ENCODE results near the gene HOOK1.

Gene HOOK1

DNA sequence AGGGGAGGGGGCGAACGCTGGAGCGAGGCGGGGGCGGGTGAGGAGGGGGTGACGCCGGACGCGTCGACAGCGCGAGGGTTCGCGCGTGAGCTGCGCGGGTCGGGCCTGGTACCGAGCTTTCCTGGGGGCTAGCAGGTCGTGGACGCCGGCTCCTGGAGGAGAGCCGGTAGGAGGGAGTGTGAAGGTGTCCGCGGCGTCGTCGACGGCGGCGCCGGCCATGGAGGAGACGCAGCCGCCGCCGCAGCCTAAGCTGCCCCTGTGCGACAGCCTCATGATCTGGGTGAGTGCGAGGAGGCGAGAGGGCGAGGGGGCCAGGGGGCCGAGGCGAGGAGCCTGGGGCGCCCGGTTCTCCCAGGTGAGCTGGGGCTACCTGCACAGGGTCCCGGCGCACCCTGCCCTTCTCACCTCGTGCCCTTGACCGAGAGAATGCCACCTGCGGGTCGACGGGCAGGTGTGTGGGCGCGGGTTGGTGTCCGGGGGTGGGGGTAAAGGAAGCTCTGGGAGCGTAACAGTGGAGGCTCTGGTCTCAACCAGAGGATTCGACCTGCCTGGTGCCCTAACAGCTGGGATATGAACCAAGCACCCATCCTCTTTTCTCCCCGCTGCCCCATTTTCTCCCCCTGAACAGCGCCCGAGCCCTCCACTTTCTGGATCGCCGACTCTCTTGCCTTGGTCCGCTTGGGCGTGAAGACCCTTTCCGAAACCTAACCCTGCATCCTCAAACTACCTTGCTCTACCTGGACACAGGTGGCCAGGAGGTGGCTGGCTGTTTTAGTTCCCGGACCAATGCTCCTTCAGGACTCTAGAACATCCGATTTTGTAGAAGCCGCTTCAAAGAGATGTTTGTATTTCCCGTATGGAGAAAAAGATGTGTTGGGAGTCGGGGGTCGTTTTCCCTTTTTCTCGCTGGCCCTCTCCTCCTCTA is at the start of gene HOOK1:
TSS of gene HOOK1 (plus strand) at position 49 of the 925 bp plus-strand sequence. CDS start at position 218, 169 bp downstream.
- DNase-seq = no peak

- DNase-seq = no peak
Observed at GRCh38 chr1:59765011-59765730, 49.6 kb upstream of the HOOK1 start.

- no peak for DNase-seq
Observed at GRCh38 chr1:59766227-59766855, 48.4 kb upstream of the HOOK1 start.

DNA sequence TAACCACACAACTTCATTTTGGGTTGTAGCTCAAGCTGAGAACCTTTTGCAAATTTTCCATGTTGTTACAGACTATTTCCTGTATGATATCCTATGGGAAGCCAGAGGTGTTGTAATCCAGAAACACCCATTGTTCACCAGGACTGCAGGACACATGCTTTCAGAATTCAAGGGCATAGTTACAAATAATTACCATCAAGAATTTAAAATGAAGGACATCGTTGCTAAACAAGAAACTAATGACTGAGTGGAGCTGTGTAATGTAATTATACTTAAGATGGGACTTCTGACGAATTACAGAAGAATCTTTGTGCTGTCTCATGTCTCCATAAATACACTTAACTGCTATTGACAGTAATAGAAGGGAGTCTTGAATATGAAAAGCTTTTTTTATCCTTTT is 47.6 kb upstream of the HOOK1 start:
- DNase-seq = no peak

DNA sequence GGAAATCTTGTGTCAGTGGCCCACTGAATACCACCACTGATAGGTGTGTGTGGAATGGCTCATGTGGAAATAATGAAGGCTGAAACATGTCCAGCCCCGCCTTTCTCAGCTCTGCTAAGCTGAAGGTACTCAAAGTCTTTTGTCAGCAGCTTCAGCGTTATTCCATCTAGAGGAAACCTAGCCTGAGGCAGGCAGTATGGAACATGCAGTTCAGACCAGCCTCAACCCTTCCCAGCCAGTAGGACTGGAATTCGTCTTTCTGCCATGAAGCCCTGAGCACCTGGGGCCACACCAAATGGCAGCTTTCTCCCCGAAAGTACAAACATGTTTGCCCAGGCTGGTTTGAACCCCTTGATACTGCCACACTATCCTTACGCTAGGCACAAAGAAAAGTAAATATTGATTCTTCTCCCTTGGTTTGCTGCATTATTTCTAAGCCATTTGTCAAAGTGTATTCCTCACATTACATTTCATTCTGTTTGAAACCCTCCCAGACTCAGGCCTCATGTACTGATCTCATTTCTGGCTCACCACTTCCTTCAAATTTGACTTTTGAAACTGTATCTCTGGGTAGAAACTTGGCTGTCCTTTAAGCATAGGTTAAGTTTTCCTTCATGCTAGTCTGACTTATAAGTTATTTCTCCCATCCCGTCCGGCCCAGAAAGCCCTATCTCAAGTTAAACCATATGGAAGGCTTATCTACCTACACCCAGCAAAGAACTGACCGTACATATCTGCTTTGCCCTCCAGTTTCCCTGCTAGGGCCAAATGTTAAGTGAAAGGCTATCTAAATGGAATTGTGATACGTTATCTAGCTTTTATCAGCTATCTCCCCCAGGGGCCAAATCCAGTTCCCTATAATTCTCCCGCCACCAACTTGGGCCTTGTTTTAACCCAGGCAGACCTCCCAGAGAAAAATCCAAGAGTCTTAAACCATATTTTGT is 45.7 kb upstream of the HOOK1 start:
- no peak for DNase-seq

DNA sequence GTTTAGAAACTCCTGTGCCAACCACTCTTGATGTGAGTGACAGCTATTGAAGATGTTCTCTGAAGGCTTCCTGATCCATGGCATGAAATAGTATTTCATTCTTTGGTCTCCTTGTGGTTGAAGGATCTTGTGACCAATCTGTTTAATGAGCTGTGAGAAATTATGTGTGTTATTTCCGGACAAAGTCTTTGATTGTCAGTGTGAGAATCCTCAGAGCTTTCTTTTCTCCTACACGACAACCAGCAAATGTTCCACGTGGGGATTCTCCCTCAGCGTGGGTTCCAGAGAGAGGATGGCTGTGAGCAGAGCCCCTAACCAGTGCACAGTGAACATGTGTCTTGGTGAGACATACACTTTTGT is 45.0 kb upstream of the HOOK1 start:
- no peak for DNase-seq

- DNase-seq = no peak
Observed at GRCh38 chr1:59771361-59771760, 43.4 kb upstream of the HOOK1 start.

GRCh38 chr1:59775480-59775879 is 39.3 kb upstream of the HOOK1 start:
- DNase-seq = no peak

DNA sequence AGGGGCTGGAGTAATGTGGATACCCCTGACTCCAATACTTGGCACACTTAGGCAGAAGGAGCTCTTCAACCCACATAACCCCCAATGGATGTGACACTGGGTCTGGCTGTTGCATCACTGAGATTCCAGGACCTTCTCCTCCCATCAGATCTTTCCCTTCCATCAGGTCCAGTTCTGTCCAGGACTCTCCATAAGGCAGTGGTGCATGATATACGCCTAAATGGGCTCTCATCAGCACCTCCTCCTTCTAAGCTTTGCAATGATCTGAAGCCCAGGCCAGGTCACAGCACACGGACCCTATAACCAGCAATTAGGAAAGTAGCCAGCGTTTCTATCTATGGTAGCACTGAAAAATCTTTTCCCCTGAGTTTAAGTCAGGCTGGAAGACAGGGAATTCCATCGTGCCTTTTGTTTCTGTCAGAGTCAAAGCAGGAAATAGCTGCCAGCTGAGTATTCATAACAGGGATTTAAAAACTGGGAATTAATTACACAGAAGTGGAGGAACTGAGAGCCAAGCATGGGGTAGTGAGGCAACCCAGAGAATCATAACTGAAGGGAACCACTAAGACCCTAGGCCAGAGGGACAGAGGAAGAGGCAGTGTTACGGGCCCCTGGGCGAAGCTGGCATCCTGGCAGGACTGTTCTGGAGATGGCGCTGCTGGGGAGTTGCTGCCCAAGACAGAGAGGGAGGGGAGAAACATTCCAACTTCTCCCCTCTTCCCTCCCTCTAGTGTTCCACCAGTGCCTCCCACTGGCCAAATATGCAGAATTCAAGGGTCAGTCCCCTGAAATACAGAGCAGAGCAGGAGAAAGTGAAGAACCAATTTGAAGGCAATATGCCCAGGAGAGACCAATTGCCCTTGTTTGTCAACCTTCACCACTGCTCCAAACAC is 37.5 kb upstream of the HOOK1 start:
- DNase-seq = no peak

DNA sequence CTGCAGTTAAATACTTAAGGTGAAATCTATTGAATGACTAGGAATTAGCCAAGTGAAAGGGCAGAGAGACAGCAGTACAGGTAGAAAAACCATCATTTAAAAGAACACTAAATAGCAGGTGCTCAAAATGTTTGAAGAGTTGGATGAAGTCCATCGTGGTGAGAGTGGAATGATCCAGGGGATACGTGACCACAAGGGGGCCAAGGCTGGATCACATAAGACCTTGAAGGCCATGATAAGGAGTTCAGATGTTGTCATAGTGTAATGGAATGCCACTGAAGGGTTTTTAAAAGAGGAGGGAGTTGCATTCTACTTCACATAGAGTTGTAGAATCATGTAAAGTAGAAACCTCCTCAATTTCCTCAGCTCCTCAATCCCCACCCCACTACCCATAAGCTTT is 34.8 kb upstream of the HOOK1 start:
- no peak for DNase-seq

GRCh38 chr1:59788825-59789224 is 25.9 kb upstream of the HOOK1 start:
- no peak for DNase-seq

- DNase-seq = no peak
Observed at GRCh38 chr1:59798600-59798999, 16.1 kb upstream of the HOOK1 start.

DNA sequence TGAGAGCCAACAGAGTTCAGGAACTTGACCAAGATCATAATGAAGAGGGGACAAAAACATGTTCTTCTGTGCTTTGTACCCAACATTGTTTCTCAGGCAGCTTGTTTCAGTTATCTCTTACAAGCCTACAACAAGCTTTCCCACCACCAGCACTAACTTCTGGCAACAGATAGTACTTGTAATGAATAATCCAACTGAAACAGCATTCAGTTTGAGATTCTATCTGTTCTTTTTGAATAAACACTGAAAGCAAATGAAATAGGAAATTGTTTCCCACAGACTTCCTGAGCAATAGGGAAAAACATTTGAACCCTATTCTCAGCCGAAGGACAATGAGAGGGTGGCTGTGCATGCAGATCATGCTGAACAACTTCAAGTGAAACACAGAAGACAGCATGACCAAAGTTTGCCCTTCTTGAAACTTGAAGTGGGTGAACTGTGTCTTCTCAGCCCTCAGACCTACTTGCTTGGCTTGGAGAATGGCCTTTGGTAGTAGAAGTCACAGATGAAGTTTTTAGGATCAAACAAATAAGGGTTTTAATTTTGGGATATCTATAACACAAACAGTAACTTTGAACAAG is 11.2 kb upstream of the HOOK1 start:
- DNase-seq = no peak

DNA sequence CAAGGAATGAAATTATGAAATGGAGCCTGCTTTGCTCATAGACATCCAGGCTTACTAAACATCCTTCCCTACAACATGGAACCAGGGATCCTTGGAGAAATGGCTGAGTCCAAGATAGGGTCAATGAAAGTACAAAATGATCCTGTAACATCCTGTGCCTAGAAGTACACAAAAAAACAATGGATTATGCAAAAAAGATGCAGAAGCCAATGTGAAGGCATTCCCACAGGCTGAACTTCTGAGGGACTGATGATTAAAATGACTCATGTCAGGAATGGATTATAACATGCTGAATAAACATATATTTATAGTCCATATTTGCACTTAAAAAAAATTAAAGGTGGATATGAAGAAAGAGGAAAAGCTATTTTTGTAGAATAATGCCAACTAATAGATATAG is 10.4 kb upstream of the HOOK1 start:
- no peak for DNase-seq

DNA sequence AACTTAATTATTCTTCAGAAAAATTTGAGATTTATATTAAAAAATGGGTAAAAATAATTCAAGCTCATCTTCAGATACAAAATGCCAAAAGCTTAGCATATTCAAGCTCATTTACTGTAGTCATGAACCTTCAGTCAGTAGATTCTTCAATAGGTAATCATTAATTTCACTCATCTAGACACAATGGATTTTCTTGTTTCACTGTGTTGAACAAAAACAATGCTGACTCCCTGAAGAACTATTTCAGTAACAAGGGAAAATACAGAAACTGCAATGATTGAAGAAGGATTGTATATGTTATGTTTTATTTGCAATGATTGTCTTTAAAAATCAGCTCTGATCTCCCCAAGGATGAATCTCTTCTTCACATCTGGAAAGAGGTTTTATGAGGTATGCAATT is 9.2 kb upstream of the HOOK1 start:
- DNase-seq = no peak

- DNase-seq = no peak
Observed at GRCh38 chr1:59814180-59814900, 409 bp upstream of the HOOK1 start.

DNA sequence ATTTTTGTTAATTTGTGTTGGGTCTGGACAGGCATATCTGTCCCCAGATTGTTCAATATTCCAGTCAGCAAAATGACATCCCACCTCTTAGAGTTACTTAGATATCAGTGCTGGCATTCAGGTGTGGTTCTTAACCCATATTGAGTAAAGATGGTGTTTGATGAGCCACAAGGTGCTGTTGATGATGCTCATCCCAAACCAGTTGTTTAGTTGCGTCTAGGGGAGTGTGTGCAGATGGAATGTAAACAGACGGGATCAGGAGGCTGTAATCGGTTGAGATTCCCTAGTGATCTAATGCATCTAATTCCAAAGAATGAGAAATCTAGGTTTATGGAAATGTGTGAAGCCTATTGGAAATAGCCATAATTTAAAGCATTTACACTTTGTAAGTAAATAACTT is 1.1 kb downstream of the HOOK1 start:
- no peak for DNase-seq

DNA sequence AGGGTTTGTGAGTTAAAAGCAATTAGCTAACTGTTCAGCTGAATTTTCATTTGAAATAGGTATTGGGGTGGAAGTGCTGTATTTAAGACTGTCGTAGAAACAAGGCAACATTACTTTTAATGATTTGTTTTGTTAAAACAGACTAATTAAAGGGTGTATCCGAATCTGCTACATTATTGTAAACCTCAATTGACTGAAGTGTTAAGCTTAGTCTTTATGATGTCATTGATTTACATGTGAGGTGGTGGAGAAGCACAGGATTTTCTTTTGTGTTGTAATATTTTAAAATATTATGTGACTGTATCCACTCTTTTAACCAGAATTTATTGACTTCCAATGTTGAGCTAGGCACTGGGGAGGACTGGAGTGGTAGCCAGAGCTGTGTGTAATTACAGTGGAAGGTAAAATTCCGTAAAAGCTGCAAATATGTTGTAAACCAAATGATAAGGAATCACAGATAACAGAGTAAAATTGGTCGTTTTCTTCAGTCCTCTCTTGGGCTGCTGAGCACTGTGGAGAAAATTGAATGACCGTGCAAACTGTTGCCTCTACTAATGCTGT is 1.6 kb downstream of the HOOK1 start:
- DNase-seq = no peak

GRCh38 chr1:59819566-59820438 is 5.1 kb downstream of the HOOK1 start:
- DNase-seq = no peak
